ENCODE data around the gene ADSS1.
"Not testable (repeated sequence)": the region's sequence is repeated elsewhere in the genome, so short reads cannot be mapped to it uniquely, and the experiment has no call there.

Gene ADSS1

GRCh38 chr14:104718147-104718546, 5.9 kb upstream of the ADSS1 start:
- no peak for DNase-seq

GRCh38 chr14:104718871-104719270, 5.2 kb upstream of the ADSS1 start:
- DNase-seq: no peak

GRCh38 chr14:104719343-104719742, 4.7 kb upstream of the ADSS1 start:
- DNase-seq: no peak

- no peak for DNase-seq
These were observed 2.3 kb upstream of the ADSS1 start for GRCh38 chr14:104721505-104722431.

- DNase-seq: no peak
These were observed 935 bp upstream of the ADSS1 start for GRCh38 chr14:104722938-104723650.

- DNase-seq: no peak
These were observed 465 bp downstream of the ADSS1 start for GRCh38 chr14:104724407-104724980.

DNA sequence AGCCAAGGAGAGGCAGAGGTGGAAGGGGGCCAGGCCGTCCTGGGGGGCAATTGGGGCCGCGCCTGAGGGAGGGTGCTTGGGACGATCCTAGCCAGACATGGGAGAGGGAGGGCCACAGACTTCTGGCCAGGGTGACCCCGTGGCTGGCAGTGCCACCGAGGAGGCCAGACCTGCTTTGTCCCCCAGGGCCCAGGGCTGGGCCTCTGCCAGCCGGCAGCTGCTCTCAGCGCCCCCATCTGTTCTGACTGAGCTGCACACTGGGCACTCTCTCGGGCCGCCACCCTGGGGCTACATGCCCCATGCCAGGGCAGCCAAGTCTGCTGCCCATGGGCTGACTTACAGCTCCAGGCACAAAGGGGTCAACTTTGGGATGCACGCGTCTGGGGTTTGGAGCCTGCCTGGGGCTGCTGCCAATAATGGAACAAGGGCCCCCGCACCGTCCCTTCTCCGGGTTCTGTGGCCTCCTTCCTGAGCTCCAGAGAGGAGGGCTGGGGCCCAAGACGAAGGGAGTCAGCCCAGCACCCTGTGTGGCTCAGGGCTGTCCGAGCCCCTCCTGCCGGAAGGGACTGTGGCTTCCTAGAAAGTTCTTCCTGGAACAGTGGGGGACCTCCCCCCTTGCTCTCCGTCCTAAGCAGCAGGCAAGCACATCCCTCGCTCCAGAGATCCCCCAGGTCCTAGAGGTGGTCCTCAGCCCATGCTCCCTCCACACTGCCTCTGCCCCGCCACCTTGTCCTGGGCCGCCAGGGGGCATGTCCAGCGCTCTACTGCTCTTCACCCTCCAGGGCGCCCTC, 1.1 kb downstream of the ADSS1 start:
- no peak for DNase-seq

DNA sequence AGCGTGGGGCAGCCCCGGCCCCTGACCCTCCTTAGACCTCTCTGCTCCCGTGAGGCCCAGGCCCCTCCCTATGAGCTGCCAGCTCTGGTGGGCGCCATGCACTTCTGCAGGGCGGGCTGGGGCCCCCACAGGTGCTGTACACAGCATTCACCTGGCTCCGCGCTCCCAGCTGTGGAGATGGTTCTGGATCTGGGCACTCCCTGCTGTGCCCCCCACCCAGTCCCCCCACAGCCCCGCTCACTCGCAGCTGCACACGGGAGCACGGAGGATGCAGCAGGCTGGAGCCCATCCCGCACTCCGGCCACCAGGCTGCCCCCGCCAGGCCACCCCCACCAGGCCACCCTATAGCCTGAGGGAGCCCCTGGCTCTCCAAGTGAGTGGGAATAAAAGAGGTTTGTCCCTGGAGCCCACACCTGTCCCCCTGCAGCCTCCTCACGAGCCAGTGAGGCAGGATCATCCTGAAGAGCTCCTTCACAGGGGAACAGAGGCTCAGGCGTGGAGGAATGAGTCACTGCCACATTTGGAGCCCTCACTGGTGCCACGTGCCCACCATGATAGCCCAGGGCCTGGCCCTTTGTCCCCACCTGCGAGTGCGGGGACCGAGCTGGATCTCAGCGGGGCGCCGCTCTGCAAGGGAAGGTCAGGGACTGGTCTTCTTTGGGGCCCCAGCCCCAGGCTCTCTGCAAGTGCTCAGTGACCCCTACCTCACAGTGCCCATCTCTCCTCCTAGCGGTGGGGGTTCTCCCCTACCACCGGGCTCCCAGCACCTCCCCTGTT, 1.9 kb downstream of the ADSS1 start:
- DNase-seq: no peak

- no peak for DNase-seq
These were observed 2.8 kb downstream of the ADSS1 start for GRCh38 chr14:104726600-104727451.

DNA sequence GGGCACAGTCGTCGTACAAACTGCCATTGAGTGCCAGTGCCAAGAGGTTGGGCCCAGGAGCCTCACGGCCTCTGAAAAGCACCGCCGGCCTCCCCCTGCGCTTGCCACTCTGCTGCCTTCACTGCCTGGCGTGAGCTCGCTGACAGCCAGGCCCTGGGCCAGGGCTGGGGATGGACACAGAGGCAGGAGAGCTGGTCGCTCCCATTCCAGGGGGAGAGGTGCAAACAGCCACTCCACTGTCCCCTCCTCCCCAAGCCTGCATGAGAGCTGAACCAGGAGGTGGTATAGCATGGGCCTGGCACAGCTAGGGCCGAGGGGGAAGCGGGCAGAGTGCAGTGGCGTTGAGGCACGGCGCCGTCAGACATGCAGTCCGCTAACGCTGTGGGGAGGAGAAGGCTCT, 4.6 kb downstream of the ADSS1 start:
- DNase-seq: no peak

DNA sequence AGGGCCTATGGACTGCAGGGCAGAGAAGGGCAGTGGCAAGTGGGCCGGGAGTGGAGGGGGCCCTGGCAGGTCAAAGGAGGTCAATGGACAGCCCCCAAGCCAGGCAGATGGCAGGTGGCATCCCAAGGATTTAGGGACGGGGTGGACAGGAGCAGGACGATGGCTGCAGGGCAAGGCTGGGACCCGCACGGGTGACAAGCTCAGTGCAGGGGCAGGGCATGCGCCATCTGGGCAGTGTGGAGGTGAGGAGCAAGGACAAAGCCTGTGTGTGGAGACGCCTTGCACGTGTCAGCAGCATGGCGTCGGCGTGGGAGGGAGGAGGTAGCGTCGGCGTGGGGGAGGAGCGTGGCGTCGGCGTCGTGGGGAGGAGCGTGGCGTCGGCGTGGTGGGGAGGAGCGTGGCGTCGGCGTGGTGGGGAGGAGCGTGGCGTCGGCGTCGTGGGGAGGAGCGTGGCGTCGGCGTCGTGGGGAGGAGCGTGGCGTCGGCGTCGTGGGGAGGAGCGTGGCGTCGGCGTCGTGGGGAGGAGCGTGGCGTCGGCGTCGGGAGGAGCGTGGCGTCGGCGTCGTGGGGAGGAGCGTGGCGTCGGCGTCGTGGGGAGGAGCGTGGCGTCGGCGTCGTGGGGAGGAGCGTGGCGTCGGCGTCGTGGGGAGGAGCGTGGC, 5.3 kb downstream of the ADSS1 start:
- not testable (repeated sequence) for DNase-seq

DNA sequence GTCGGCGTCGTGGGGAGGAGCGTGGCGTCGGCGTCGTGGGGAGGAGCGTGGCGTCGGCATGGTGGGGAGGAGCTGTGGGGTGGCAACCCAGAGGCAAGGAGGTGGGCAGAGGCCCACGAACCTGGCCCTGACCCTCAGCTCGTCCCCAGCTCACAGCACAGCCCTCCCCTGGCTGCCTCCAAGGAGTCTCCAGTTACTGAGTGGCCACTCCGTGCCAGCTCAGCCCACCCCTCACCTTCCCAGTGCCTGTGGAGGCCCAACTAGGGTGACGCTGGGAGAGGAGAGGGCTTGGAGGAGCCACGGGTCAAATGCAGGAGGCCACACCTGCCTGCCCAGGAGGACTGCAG, 5.8 kb downstream of the ADSS1 start:
- no peak for DNase-seq

DNA sequence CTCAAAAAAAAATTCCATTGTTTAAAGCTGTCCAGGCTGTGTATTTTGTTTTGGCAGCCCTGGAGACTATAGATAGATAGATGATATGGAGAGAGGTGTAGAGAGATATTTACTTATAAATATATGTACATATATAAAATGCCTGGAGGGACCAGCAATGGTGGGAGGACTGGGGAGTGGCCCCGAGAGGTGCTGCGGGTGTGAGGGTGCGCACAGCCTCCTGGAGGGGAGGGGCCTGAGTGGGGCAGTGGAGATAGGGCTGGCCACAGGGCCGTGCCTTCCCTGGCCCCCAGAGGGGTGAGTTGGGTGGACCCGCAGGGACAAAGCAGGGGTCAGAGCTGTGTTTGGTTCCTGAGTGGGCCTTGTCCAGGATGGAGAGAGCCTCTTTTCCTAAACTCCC, 6.5 kb downstream of the ADSS1 start:
- no peak for DNase-seq

DNA sequence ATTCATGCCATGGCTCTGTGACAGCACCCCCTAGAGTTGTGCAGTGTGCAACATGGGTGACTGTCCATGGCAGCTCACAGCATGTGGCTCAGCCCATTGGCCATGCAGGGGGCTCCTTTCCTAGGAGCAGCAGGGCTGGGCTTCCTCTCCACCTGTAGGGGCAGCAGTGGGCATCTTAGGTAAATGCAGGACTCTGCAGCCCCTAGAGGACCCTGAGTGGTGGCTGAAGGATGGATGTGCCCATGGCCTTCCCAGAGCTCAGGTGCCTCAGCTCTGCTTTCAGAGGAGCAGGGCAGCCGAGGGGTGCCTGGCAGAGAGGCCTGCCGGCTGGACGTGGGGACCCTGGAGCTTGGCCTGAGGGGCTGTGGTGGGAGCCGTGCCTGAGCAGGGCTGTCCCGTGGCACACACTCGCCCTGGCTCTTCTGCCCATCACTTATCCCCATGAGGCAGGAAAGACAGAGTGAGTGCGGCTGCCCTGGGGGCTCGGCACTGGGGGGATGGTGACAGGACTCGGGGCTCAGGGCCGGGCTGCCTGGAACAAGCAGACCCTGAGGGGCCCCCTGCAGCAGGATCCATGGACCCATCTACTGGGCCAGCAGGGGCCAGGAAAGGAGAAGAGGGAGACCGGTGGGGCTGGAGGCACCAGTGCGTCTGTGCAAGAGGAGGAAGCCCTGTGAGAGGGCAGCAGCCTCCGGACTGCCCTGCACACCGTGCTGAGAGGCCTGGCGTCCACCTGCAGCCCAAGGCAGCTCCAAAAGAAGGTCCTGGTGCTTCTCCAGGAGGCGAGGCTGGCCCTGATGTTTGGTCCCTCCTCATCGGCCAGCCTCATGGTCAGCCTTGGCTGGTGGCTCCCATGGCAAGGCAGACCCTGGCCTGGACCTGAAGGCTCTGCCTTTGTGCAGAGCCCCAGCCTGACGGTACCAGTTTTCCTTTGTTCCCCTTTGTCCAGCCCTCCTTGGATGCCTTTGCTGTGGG, 7.6 kb downstream of the ADSS1 start:
- no peak for DNase-seq

- DNase-seq: no peak
These were observed 8.4 kb downstream of the ADSS1 start for GRCh38 chr14:104732355-104732804.

DNA sequence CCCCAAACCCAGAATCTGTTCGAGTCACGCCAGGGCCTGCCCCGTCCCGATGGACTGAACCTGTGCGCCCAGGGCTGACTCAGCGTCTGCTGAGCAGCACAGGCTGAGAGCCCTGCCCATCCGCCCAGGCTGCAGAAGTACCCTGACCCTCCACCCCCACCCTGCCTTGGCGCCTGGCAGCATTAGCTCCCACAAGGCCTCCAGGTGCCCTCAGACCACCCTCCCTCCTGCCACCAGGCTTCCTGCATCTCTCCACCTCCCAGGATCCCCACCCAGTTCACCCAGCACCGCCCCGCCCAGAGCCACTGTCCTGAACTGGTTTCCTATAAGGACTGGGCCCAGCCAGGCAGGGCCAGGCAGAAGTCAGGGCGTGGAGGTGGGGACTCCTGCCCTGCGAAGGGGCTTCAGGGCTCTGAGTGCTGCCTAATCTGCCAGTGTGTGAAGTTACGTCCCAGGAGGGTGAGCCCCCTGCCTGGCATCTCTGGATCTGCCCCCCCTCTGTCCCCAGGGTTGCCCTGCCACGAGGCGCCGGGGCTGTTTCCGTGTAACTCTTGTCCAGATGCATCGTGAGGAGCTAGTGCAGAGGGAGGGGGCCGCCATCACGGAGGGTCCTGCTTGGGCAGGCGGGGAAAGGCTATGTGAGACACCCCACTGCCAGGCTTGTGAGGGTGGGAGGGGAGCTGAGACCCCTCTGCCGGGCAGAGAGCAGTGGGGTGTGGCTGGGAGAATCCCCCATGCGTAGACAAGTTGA, 9.1 kb downstream of the ADSS1 start:
- DNase-seq: no peak

DNA sequence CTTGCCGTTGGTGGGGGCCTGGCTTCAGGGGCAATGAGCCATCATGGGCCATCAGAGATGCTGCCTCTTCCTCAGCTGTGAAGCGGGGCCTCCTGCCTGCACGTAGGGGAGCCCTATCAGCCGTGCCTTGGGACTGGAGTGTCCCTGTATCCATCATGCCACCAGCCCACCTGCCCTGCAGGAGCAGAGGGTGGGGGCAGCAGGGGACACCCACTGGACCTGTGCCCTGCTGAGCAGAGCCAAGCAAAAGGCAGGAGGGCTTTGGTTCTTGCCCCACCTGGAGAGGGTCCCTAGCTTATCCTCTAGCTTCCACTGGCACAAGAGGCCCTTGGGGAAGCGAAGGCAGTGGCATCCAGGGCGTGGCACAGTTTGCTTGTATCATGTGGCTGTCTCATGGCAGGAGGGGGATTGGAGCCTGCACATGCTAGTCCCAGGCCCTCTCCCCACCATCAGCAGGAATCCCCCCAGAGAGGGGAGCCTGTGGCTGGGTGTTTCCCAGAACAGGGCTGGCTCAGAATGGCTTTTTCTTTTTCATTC, 10.1 kb downstream of the ADSS1 start:
- no peak for DNase-seq

DNA sequence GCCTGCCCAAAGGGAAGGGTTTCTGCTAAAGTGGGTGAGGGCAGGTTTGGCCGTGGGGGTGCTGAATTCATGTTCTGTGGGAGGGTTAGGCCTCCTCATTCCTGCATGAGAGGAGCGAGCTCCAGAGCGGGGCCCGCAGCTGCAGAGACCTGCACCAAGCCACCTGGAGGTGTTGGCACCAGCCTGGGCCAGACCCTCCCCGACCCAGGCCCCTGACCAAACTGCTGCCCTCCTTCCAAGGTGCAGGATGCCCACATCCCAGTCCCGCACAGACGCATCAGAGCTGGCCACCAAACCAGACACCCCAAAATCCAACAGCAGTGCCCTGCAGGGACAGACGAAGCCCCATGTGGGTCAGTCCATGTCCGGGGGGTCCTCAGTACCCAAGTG, 10.6 kb downstream of the ADSS1 start:
- no peak for DNase-seq

Data from NCI-H1436 treated with DMSO at 0.1 percent for 48 hours (cell line).